ENCODE results near the gene TMCO6.
A peak's percentile ranks its signal among the peaks of the same experiment; 100 is the strongest.
"Not testable (repeated sequence)": the region's sequence is repeated elsewhere in the genome, so short reads cannot be mapped to it uniquely, and the experiment has no call there.

The TMCO6 gene

GRCh38 chr5:140639148-140639981 is at the start of gene TMCO6:
Gene TMCO6 (plus strand): TSS chr5:140639451. CDS start chr5:140639528, 77 bp downstream.
- peak; percentile 82 for DNase-seq

GRCh38 chr5:140590861-140591260 is 48.4 kb upstream of the TMCO6 start:
- no peak for DNase-seq

- no peak for DNase-seq
Observed at GRCh38 chr5:140591747-140592372, 47.4 kb upstream of the TMCO6 start.

GRCh38 chr5:140593070-140593469 is 46.2 kb upstream of the TMCO6 start:
- DNase-seq, result not testable (repeated sequence)

GRCh38 chr5:140594169-140594568 is 45.1 kb upstream of the TMCO6 start:
- DNase-seq, result no peak

GRCh38 chr5:140595538-140596300 is 43.5 kb upstream of the TMCO6 start:
- DNase-seq, result no peak

- DNase-seq, result no peak
Observed at GRCh38 chr5:140596321-140596741, 42.9 kb upstream of the TMCO6 start.

- no peak for DNase-seq
Observed at GRCh38 chr5:140598836-140599235, 40.4 kb upstream of the TMCO6 start.

- DNase-seq, result no peak
Observed at GRCh38 chr5:140600096-140600495, 39.2 kb upstream of the TMCO6 start.

- DNase-seq, result no peak
Observed at GRCh38 chr5:140602147-140602546, 37.1 kb upstream of the TMCO6 start.

- DNase-seq, result not testable (repeated sequence)
Observed at GRCh38 chr5:140603446-140603698, 35.9 kb upstream of the TMCO6 start.

GRCh38 chr5:140603734-140604133 is 35.5 kb upstream of the TMCO6 start:
- DNase-seq, result no peak

GRCh38 chr5:140605879-140606278 is 33.4 kb upstream of the TMCO6 start:
- no peak for DNase-seq

- DNase-seq, result no peak
Observed at GRCh38 chr5:140607031-140607430, 32.2 kb upstream of the TMCO6 start.

GRCh38 chr5:140608722-140609121 is 30.5 kb upstream of the TMCO6 start:
- DNase-seq, result no peak

- DNase-seq, result no peak
Observed at GRCh38 chr5:140609126-140609525, 30.1 kb upstream of the TMCO6 start.

GRCh38 chr5:140611020-140611521 is 28.2 kb upstream of the TMCO6 start:
- no peak for DNase-seq

- DNase-seq, result no peak
Observed at GRCh38 chr5:140622301-140622700, 16.9 kb upstream of the TMCO6 start.

GRCh38 chr5:140623061-140623460 is 16.2 kb upstream of the TMCO6 start:
- not testable (repeated sequence) for DNase-seq

- not testable (repeated sequence) for DNase-seq
Observed at GRCh38 chr5:140624886-140625285, 14.4 kb upstream of the TMCO6 start.

GRCh38 chr5:140627972-140628371 is 11.3 kb upstream of the TMCO6 start:
- no peak for DNase-seq

GRCh38 chr5:140628711-140629110 is 10.5 kb upstream of the TMCO6 start:
- DNase-seq, result no peak

GRCh38 chr5:140630292-140631035 is 8.8 kb upstream of the TMCO6 start:
- DNase-seq, result no peak
